Measurements from ENCODE around the gene HOXD1. TPM values are rescaled to one million over a fixed set of nuclear protein-coding genes. Genes with fewer than 3 reads are reported as not detected.

The HOXD1 gene
- total RNA-seq, 2 experiments from 2014 or later: not detected

DNA sequence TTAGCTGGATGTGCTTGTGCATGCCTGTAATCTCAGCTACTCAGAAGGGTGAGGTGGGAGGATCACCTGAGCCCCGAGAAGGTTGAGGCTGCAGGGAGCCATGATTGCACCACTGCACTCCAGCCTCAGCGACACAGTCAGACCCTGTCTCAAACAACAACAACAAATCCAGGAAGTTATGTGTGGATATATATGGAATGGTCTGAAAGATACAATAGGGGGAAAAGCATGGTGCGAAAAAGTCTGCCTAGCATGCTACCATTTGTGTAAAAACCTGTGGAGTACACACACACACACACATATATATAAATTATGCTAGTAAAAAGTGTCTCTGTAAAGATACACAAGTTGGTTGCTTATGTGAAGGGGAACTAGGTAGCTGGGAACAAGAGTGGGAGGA is 6.9 kb upstream of the HOXD1 start:
- H3K4me1 Mint-ChIP-seq (ENCODE audit: low read depth): no peaks in the 10 kb centered on the region
- CTCF ChIA-PET: no interaction called here
- H3K36me3 Mint-ChIP-seq (ENCODE audit: low read depth): no peaks in the 10 kb centered on the region
- no peak overlapping the region for H3K4me3 Mint-ChIP-seq
- no peak for DNase-seq
- H3K27me3 Mint-ChIP-seq (ENCODE audit: low read depth): peaks cover 70% of the 10 kb centered on the region
- no peaks in the 10 kb centered on the region for H3K9me3 Mint-ChIP-seq
- intact Hi-C loops (cut with micrococcal nuclease): no loop called here
- H3K27ac Mint-ChIP-seq: no peak overlapping the region

DNA sequence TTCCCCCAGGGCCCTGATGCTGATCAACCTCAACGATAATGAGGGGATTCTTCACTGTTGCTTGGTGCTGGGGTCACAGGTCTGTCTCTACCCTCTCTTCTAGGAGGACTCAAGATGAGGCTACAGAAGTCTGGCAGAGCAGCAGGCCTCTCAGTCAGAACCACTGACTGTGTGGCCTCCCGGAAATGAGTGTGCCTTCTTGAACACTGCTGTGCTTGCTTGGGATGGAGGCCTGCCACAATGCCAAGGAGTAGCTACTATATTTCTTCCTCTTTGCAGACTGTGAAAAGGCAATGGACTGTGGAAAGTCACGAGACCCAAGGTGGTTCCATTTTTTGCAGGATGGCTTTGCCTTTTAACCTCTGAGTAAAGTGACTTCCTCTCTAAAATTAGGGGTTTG is 5.8 kb upstream of the HOXD1 start:
- H3K4me3 Mint-ChIP-seq: no peak overlapping the region
- peaks cover 5% of the 10 kb centered on the region for H3K4me1 Mint-ChIP-seq (ENCODE audit: low read depth)
- H3K36me3 Mint-ChIP-seq (ENCODE audit: low read depth): no peaks in the 10 kb centered on the region
- H3K27ac Mint-ChIP-seq: no peak overlapping the region
- CTCF ChIA-PET: no interaction called here
- peaks cover 70% of the 10 kb centered on the region for H3K27me3 Mint-ChIP-seq (ENCODE audit: low read depth)
- no peaks in the 10 kb centered on the region for H3K9me3 Mint-ChIP-seq
- DNase-seq: no peak
- intact Hi-C loops (cut with micrococcal nuclease): no loop called here

DNA sequence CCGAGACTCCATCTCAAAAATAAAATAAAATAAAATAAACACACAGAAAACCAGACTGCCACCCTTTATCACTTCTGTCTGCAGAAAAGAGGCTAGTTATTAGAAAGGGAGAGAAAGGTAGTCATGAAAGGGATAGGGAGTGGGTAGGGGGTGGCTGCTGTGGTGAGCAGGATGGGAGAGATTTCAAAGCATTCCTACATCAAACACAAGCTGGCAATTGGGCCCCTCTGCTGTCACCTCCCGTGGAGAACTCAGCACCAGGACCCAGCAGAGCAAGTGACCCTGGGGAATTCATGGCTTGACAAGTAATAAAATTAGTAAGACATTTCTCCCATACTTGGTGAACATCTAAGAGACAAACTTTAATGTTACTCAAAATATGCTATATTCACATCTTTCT is 3.7 kb upstream of the HOXD1 start:
- CTCF ChIA-PET: no interaction called here

GRCh38 chr2:176186024-176186423 is 2.4 kb upstream of the HOXD1 start:
- Mint-ChIP-seq H3K27me3 (ENCODE audit: low read depth) (peaks cover 70% of the 10 kb centered on the region), H3K36me3 (ENCODE audit: low read depth) (no peaks in the 10 kb centered on the region), H3K4me1 (ENCODE audit: low read depth) (peaks cover 17% of the 10 kb centered on the region), H3K4me3 (no peak overlapping the region), H3K27ac (no peak overlapping the region), H3K9me3 (no peaks in the 10 kb centered on the region)
- CTCF ChIA-PET: interaction anchor here (0.9 kb wide), 1 partner anchor 368 kb away, joined by 3 read pairs; no protein-coding TSS in a partner anchor
- intact Hi-C loops (cut with micrococcal nuclease): no loop called here
- DNase-seq: no peak

More for the DNA sequence above, 3.7 kb upstream of the HOXD1 start:
- no peaks in the 10 kb centered on the region for H3K9me3 Mint-ChIP-seq
- intact Hi-C loops (cut with micrococcal nuclease): no loop called here
- H3K27me3 Mint-ChIP-seq (ENCODE audit: low read depth): peaks cover 66% of the 10 kb centered on the region
- no peak overlapping the region for H3K4me3 Mint-ChIP-seq
- no peak for DNase-seq
- H3K36me3 Mint-ChIP-seq (ENCODE audit: low read depth): no peaks in the 10 kb centered on the region
- H3K27ac Mint-ChIP-seq: no peak overlapping the region
- peaks cover 17% of the 10 kb centered on the region for H3K4me1 Mint-ChIP-seq (ENCODE audit: low read depth)

- Mint-ChIP-seq H3K4me1 (ENCODE audit: low read depth) (peaks cover 17% of the 10 kb centered on the region), H3K27ac (no peak overlapping the region), H3K9me3 (no peaks in the 10 kb centered on the region), H3K27me3 (ENCODE audit: low read depth) (peaks cover 75% of the 10 kb centered on the region), H3K4me3 (peak overlapping the region; percentile 68), H3K36me3 (ENCODE audit: low read depth) (no peaks in the 10 kb centered on the region)
- CTCF ChIA-PET: interaction anchor here (0.6 to 0.8 kb wide), 2 partner anchors 44 to 60 kb away, joined by 3 to 4 read pairs; no protein-coding TSS in a partner anchor
- no peak for DNase-seq
- intact Hi-C loops (cut with micrococcal nuclease): no loop called here
These were observed 1.1 kb upstream of the HOXD1 start for GRCh38 chr2:176187200-176187898.

GRCh38 chr2:176188774-176189680 is 559 bp downstream of the HOXD1 start:
- Mint-ChIP-seq H3K4me3 (peak overlapping the region; percentile 34), H3K4me1 (ENCODE audit: low read depth) (peaks cover 17% of the 10 kb centered on the region), H3K27ac (no peak overlapping the region), H3K27me3 (ENCODE audit: low read depth) (peaks cover 72% of the 10 kb centered on the region), H3K36me3 (ENCODE audit: low read depth) (no peaks in the 10 kb centered on the region), H3K9me3 (no peaks in the 10 kb centered on the region)
- DNase-seq: no peak
- intact Hi-C loops (cut with micrococcal nuclease): loop anchor here (2.0 kb wide), 1 partner anchor 16 kb away; no protein-coding TSS in a partner anchor
- CTCF ChIA-PET: interaction anchor here (1.1 kb wide), 1 partner anchor 14 kb away, joined by 3 read pairs; no protein-coding TSS in a partner anchor

DNA sequence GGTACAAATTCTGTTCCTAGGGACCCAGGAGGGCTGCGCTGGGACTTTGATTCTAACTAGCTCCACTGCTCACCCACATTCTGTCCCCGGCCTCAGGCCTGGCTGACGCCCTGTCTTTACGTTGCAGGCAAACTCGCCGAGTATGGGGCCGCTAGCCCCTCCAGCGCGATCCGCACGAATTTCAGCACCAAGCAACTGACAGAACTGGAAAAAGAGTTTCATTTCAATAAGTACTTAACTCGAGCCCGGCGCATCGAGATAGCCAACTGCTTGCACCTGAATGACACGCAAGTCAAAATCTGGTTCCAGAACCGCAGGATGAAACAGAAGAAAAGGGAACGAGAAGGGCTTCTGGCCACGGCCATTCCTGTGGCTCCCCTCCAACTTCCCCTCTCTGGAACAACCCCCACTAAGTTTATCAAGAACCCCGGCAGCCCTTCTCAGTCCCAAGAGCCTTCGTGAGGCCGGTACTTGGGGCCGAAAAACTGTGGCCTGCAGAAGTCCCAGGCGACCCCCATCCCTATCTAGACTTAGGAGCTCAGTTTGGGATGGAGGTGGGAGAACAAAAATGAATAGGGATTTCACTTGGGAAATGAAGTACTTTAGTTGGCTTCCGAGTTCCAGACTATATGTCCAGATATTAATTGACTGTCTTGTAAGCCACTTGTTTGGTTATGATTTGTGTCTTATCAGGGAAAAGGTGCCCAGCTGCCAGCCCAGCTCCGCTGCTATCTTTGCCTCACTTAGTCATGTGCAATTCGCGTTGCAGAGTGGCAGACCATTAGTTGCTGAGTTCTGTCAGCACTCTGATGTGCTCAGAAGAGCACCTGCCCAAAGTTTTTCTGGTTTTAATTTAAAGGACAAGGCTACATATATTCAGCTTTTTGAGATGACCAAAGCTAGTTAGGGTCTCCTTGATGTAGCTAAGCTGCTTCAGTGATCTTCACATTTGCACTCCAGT is 1.5 kb downstream of the HOXD1 start:
- Mint-ChIP-seq H3K36me3 (ENCODE audit: low read depth) (no peaks in the 10 kb centered on the region), H3K27ac (no peak overlapping the region), H3K9me3 (no peaks in the 10 kb centered on the region), H3K4me3 (peak overlapping the region; percentile 34), H3K27me3 (ENCODE audit: low read depth) (peaks cover 71% of the 10 kb centered on the region), H3K4me1 (ENCODE audit: low read depth) (peaks cover 17% of the 10 kb centered on the region)
- intact Hi-C loops (cut with micrococcal nuclease): loop anchor here (2.0 kb wide), 1 partner anchor 17 kb away; no protein-coding TSS in a partner anchor
- no peak for DNase-seq
- CTCF ChIA-PET: interaction anchor here (0.6 to 1.1 kb wide), 4 partner anchors 13 to 126 kb away, joined by 3 to 5 read pairs (median 3); no protein-coding TSS in a partner anchor

DNA sequence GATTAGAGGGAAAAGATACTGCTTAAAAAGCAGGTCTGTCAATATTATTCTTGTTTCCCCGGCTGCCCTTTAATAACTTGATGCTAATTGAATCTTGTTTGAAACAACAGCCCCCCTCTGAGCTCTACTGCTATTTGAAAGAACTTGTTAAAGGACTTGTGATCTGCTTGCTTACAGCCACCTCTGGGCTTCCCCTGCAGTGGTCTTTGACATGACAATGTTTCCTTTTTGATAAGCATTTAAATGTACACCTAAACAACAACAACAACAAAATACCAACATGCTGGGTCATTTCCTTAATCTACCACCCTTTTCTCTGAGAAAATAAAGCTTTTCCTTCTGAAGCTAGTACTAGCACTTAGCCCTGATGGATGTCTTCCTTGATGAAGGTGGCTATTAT is 3.9 kb downstream of the HOXD1 start:
- intact Hi-C loops (cut with micrococcal nuclease): no loop called here
- Mint-ChIP-seq H3K4me1 (ENCODE audit: low read depth) (peaks cover 15% of the 10 kb centered on the region), H3K27me3 (ENCODE audit: low read depth) (peaks cover 64% of the 10 kb centered on the region), H3K36me3 (ENCODE audit: low read depth) (no peaks in the 10 kb centered on the region), H3K4me3 (no peak overlapping the region), H3K9me3 (no peaks in the 10 kb centered on the region), H3K27ac (no peak overlapping the region)
- no peak for DNase-seq
- CTCF ChIA-PET: interaction anchor here (0.8 to 1.3 kb wide), 2 partner anchors 8 to 66 kb away, joined by 3 to 4 read pairs; no protein-coding TSS in a partner anchor

DNA sequence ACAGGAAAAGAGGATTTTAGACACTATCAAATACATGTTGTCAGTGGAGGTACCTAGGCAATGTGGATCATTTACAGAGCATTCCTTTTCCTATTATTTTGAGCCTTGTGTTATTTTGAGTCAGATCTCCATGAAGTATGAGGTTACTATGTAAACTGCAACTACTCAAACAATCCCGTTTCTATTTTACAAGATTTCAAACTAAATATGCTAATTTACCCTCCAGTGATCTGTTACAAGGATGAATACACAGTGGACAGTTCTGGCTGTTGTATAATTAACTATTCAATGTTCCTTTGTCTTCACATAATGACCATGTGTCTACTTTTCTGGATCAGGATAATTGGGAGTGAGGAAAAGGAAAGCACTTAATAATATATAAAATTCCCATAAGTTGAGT is 4.6 kb downstream of the HOXD1 start:
- DNase-seq: no peak
- CTCF ChIA-PET: no interaction called here
- peaks cover 63% of the 10 kb centered on the region for H3K27me3 Mint-ChIP-seq (ENCODE audit: low read depth)
- no peak overlapping the region for H3K4me3 Mint-ChIP-seq
- no peak overlapping the region for H3K27ac Mint-ChIP-seq
- intact Hi-C loops (cut with micrococcal nuclease): no loop called here
- H3K9me3 Mint-ChIP-seq: no peaks in the 10 kb centered on the region
- H3K36me3 Mint-ChIP-seq (ENCODE audit: low read depth): no peaks in the 10 kb centered on the region
- H3K4me1 Mint-ChIP-seq (ENCODE audit: low read depth): peaks cover 8% of the 10 kb centered on the region

GRCh38 chr2:176199902-176200301 is 11.4 kb downstream of the HOXD1 start:
- CTCF ChIA-PET: interaction anchor here (0.6 to 1.0 kb wide), 4 partner anchors 8 to 942 kb away, joined by 3 read pairs; no protein-coding TSS in a partner anchor

DNA sequence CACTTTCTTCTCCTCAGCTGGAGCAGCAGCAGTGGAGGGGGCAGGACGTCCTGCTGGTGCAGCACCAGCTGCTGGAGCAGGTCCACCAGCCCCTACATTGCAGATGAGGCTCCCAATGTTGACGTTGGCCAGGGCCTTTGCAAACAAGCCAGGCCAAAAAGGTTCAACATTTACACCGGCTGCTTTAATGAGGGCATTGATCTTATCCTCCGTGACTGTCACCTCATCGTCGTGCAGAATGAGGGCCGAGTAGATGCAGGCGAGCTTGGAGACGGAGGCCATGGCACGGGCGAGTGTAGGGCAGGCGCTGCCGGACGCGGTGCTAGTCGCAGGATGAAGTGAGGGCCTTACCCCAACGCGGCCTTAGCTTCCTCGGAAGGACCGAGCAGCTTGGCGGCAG is 12.5 kb downstream of the HOXD1 start:
- no peak for DNase-seq
- Mint-ChIP-seq H3K27me3 (ENCODE audit: low read depth) (peaks cover 31% of the 10 kb centered on the region), H3K9me3 (peaks cover 5% of the 10 kb centered on the region), H3K4me1 (ENCODE audit: low read depth) (no peaks in the 10 kb centered on the region), H3K36me3 (ENCODE audit: low read depth) (no peaks in the 10 kb centered on the region), H3K4me3 (no peak overlapping the region), H3K27ac (no peak overlapping the region)
- CTCF ChIA-PET: interaction anchor here (1.0 kb wide), 1 partner anchor 9 kb away, joined by 3 read pairs; no protein-coding TSS in a partner anchor
- intact Hi-C loops (cut with micrococcal nuclease): no loop called here

More at GRCh38 chr2:176199902-176200301, 11.4 kb downstream of the HOXD1 start:
- H3K4me1 Mint-ChIP-seq (ENCODE audit: low read depth): no peaks in the 10 kb centered on the region
- intact Hi-C loops (cut with micrococcal nuclease): no loop called here
- H3K27me3 Mint-ChIP-seq (ENCODE audit: low read depth): peaks cover 34% of the 10 kb centered on the region
- H3K9me3 Mint-ChIP-seq: peaks cover 4% of the 10 kb centered on the region
- no peak overlapping the region for H3K27ac Mint-ChIP-seq
- no peak overlapping the region for H3K4me3 Mint-ChIP-seq
- no peaks in the 10 kb centered on the region for H3K36me3 Mint-ChIP-seq (ENCODE audit: low read depth)
- no peak for DNase-seq
